GM19193 (cell line): ENCODE data around the gene EID1.

Experiments
- POLR2A ChIP-seq: IDR thresholded peaks from 4 replicates; pipeline ENCODE4 v1.6.1; 2011; ENCODE audit not compliant: insufficient read depth, insufficient read length; ENCODE audit errors: extremely low read depth

EID1 gene

GRCh38 chr15:48924528-48925393 lies 46.8 kb downstream of the EID1 start:
- no peak for TF ChIP-seq POLR2A

- TF ChIP-seq POLR2A, result no peak
Observed at GRCh38 chr15:48925714-48926223, 47.8 kb downstream of the EID1 start.

GRCh38 chr15:48928877-48929538 lies 51.1 kb downstream of the EID1 start:
- TF ChIP-seq POLR2A, result no peak

- TF ChIP-seq POLR2A, result no peak
Observed at GRCh38 chr15:48929661-48930060, 51.7 kb downstream of the EID1 start.
